ENCODE results near the gene RAB40B.
A peak's percentile ranks its signal among the peaks of the same experiment; 100 is the strongest.
"Not testable (repeated sequence)": the region's sequence is repeated elsewhere in the genome, so short reads cannot be mapped to it uniquely, and the experiment has no call there.

Gene RAB40B

GRCh38 chr17:82698065-82698973 lies at the start of gene RAB40B:
Gene RAB40B, minus strand, starts transcription at chr17:82698698. Its CDS starts 102 bp downstream, at chr17:82698596.
- DNase-seq: peak; percentile 97

GRCh38 chr17:82745524-82745923 lies 47.0 kb upstream of the RAB40B start:
- no peak for DNase-seq

- DNase-seq: not testable (repeated sequence)
Measured at GRCh38 chr17:82744736-82745135, 46.2 kb upstream of the RAB40B start.

- no peak for DNase-seq
Measured at GRCh38 chr17:82743344-82744219, 45.1 kb upstream of the RAB40B start.

- DNase-seq: no peak
Measured at GRCh38 chr17:82740906-82741759, 42.6 kb upstream of the RAB40B start.

- DNase-seq: no peak
Measured at GRCh38 chr17:82737967-82738877, 39.7 kb upstream of the RAB40B start.

GRCh38 chr17:82736511-82737185 lies 38.1 kb upstream of the RAB40B start:
- DNase-seq: no peak

- peak; percentile 26 for DNase-seq
Measured at GRCh38 chr17:82734987-82735866, 36.7 kb upstream of the RAB40B start, which contains the start of gene FN3K. Gene FN3K, plus strand, starts transcription at chr17:82735615. Its CDS starts 22 bp downstream, at chr17:82735637.

- no peak for DNase-seq
Measured at GRCh38 chr17:82732118-82732743, 33.7 kb upstream of the RAB40B start.

- DNase-seq: no peak
Measured at GRCh38 chr17:82729479-82730260, 31.2 kb upstream of the RAB40B start.

- DNase-seq: no peak
Measured at GRCh38 chr17:82726427-82726826, 27.9 kb upstream of the RAB40B start.

- DNase-seq: no peak
Measured at GRCh38 chr17:82723169-82723807, 24.8 kb upstream of the RAB40B start.

GRCh38 chr17:82722341-82723013 lies 24.0 kb upstream of the RAB40B start:
- no peak for DNase-seq

GRCh38 chr17:82720204-82720603 lies 21.7 kb upstream of the RAB40B start:
- no peak for DNase-seq

GRCh38 chr17:82718986-82719685 lies 20.6 kb upstream of the RAB40B start:
- no peak for DNase-seq

GRCh38 chr17:82716203-82717010 lies 17.9 kb upstream of the RAB40B start, which contains the start of gene FN3KRP:
Gene FN3KRP, plus strand, starts transcription at chr17:82716706. Its CDS starts 50 bp downstream, at chr17:82716756.
- DNase-seq: peak; percentile 86
